GM13976 (cell line): ENCODE results near the gene TRMO.
"Not testable (repeated sequence)": the region's sequence is repeated elsewhere in the genome, so short reads cannot be mapped to it uniquely, and the experiment has no call there.

Experiments
- DNase-seq: peaks from one replicate; pipeline ENCODE4 v3.0.0; 2012; ENCODE audit warnings: low spot score
- in situ Hi-C: fragments of 300-500 bp; cut with MboI; formaldehyde crosslinking; loops from one replicate; pipeline ENCODE4 v1.12.0; 2022; ENCODE audit warnings: low sequenced_read_pairs, mixed read lengths, inconsistent platforms; ENCODE audit not compliant: unreplicated experiment
- TF ChIP-seq, protein P1 (sequence below): IDR thresholded peaks from 2 replicates; pipeline ENCODE4 v1.5.1; 2012; ENCODE audit warnings: borderline replicate concordance, mild to moderate bottlenecking; ENCODE audit not compliant: insufficient read depth; ENCODE audit errors: extremely low read depth, missing control alignments, control extremely low read depth

Gene TRMO

DNA sequence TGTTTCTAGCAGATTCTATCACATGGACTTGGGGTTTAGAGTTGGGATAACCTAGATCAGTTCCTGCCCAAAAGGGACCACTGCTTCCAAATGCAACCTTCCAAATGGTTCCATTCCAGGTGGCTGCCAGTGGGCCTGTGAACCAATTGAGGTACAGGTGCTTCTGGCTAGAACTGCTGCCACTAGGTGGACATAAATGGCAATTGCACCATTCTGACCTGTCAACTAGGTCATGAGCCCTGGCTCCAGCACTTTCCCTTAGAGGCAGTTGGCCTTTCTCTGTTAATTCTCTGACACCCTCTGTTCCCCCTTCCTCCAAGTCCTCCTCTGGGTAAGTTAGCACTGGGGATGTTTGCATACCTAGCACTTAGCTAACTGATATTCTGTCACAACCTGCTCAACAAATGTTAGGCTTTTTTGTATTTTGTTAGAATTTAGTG lies 32.3 kb upstream of the TRMO start:
- in situ Hi-C loops, result no loop called here
- TF ChIP-seq, protein P1, sequence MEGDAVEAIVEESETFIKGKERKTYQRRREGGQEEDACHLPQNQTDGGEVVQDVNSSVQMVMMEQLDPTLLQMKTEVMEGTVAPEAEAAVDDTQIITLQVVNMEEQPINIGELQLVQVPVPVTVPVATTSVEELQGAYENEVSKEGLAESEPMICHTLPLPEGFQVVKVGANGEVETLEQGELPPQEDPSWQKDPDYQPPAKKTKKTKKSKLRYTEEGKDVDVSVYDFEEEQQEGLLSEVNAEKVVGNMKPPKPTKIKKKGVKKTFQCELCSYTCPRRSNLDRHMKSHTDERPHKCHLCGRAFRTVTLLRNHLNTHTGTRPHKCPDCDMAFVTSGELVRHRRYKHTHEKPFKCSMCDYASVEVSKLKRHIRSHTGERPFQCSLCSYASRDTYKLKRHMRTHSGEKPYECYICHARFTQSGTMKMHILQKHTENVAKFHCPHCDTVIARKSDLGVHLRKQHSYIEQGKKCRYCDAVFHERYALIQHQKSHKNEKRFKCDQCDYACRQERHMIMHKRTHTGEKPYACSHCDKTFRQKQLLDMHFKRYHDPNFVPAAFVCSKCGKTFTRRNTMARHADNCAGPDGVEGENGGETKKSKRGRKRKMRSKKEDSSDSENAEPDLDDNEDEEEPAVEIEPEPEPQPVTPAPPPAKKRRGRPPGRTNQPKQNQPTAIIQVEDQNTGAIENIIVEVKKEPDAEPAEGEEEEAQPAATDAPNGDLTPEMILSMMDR, result peak; percentile 74
- DNase-seq, result peak; percentile 75

DNA sequence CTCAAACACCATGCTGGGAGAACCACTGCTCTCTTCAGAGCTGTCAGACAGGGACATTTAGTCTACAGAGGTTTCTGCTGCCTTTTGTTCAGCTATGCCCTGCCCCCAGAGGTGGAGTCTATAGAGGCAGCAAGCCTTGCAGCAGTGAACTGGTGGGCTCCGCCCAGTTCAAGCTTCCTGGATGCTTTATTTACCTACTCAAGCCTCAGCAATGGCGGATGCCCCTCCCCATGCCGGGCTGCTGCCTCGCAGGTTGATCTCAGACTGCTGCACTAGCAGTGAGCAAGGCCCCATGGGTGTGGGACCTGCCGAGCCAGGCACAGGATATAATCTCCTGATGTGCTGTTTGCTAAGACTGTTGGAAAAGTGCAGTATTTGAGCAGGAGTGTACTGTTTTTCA lies 28.6 kb upstream of the TRMO start:
- in situ Hi-C loops, result not testable (repeated sequence)

DNA sequence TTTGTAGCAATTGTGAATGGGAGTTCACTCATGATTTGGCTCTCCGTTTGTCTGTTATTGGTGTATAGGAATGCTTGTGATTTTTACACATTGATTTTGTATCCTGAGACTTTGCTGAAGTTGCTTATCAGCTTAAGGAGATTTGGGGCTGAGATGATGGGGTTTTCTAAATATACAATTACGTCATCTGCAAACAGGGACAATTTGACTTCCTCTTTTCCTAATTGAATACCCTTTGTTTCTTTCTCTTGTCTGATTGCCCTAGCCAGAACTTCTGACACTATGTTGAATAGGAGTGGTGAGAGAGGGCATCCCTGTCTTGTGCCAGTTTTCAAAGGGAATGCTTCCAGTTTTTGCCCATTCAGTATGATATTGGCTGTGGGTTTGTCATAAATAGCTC lies 24.8 kb upstream of the TRMO start:
- in situ Hi-C loops, DNase-seq: not testable (repeated sequence)

More for the DNA sequence above, 28.6 kb upstream of the TRMO start:
- not testable (repeated sequence) for DNase-seq

DNA sequence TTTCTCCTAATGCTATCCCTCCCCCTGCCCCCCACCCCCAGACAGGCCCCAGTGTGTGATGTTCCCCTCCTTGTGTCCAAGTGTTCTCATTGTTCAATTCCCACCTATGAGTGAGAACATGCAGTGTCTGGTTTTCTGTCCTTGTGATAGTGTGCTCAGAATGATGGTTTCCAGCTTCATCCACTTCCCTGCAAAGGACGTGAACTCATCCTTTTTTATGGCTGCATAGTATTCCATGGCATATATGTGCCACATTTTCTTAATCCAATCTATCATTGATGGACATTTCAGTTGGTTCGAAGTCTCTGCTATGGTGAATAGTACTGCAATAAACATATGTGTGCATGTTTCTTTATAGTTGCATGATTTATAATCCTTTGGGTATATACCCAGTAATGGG lies 23.2 kb upstream of the TRMO start:
- DNase-seq, in situ Hi-C loops: not testable (repeated sequence)

DNA sequence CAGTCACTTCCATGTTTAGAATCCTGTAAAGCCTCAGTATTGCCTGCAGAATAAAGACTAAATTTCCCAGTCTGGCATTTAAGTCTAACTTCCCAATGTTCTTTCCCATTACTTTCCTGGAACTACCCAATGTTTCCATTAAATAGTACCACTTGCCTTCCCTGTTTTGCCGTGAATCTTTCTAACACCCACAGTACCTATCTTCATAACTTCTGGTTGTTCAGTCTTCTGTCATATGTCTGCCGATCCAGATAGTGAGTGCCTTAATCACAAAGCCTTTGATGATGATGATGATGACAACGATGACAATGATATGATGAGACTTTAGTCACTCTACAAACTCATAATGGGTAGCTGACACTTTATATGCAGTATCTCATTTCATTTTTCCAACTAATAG lies 22.3 kb upstream of the TRMO start:
- TF ChIP-seq, protein P1, result no peak
- no peak for DNase-seq
- in situ Hi-C loops, result no loop called here

DNA sequence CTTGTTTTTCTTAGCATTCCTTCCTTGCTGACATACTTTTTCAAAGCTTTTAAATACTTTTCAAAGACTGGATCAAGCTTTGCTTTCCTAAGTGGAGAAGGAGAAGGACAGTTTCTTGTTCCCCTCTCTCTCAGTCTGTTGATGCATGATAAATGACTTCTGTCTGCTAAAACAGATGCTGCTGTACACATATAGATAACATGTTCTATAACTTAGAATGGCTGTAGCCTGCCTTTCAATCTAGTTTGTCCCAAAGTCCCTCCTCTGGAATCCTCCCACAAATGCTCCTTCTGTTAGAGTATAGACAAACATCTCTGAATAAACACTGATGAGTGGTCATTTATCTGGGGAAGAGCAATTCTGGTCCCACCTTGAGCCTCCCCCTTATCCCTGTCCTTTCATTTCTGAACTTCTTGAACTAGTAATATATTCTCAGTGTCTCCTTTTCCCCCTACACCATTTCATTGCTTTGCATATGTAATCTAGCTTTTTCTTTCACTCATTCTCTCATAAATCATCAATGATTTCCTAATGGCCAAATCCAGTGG lies 21.1 kb upstream of the TRMO start:
- in situ Hi-C loops, result no loop called here
- TF ChIP-seq, protein P1, result no peak
- DNase-seq, result no peak

DNA sequence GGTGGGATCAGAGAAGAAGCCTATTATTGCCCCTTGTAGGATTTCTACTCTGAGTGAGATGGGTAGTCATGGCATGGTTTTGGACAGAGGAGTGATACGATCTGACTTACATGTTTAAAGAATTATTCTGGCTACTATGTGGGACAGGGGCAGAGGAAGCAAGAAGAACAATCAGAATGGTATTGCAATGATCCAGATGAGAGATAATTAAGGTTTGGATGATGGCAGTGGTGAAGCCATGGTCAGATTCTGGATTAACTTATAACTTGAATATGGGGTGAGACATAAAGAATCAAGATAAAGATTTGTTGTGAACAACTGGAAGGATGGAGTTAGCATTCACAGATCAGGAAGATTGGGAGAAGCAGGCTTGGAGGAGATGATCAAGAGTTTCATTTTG lies 19.0 kb upstream of the TRMO start:
- in situ Hi-C loops, result no loop called here
- no peak for DNase-seq
- TF ChIP-seq, protein P1, result no peak

DNA sequence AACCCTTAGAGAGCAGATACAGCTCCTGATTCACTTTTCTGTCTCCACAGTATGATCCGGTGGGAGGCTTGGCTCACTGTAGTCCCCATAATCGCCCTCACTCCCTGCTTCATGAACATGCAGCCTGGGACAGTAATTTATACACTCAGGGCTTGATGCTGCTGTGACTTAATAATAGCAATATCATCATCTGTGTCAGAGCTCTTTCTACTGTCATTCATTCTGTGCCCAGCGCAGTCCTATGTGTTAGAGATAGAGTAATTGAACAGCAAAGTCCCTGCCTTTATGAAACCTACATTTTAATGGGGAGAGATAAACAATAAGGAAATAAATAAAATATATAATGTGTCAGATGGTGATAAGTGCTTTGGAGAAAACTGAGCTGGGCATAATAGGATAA lies 18.4 kb upstream of the TRMO start:
- DNase-seq, result no peak
- in situ Hi-C loops, result no loop called here
- TF ChIP-seq, protein P1, result no peak

DNA sequence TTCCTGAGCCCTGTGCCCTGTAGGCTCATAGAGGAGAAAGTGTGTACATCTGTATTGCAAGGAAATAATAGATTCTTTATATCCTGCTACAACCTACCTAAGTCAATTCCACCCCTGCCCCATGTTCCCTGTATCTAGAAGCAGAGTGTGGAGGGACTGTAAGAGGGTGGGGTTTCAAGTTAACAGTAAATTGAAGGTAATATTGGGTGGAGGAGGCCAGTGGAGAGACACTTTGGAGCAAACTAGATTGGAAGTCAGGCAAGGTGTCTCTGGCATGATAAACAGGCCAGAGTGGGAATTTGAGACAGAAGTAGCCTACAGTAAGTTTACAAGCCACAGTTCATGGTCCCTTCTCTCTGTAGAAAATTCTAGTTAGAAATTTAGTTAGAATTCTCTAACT lies 17.9 kb upstream of the TRMO start:
- TF ChIP-seq, protein P1, result no peak
- in situ Hi-C loops, result no loop called here
- DNase-seq, result no peak
